NCI-H1105 treated with DMSO at 0.1 percent for 48 hours (cell line): ENCODE measurements around the gene C22orf31.

Experiments
- DNase-seq: peaks from one replicate; lab custom pipeline; 2025; lab: John Stamatoyannopoulos, UW

C22orf31 gene

DNA sequence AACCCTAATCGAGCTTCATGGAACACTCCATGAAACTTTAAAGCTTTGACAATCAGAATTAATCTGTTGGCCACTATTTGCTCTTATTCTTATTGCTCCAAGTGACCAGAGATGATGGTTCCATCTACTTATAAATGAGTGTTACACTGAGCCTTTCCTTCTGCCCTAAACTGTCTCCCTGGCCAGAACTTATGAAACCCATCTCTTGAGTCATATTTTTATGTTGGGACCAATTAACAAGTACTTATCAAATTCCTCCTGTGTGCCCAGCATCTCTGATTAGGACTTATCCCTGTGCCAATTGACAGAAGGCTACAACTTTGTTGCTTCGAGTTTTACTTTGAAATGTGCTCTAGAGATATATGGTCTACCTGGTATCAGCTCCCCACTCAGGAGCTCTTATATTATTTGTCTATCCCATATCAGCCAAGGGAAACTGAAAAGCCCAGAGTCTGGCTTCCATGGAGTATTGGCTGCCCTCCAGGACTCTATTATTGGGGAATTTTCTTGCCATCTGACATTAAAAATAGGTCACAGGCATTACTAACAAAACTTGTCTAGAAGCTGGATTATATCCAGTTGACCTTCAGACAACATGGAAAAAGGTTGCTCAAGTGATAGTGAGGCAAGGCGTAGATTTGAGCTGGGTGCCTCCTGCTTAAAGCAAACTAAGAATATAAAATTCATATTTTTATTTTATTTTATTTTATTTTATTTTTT lies 20.0 kb upstream of the C22orf31 start:
- DNase-seq = peak; percentile 56

- DNase-seq = peak; percentile 78
These were observed 18.7 kb upstream of the C22orf31 start for GRCh38 chr22:29080106-29080975.

- DNase-seq = peak; percentile 95
These were observed 17.7 kb upstream of the C22orf31 start for GRCh38 chr22:29079218-29079901.

DNA sequence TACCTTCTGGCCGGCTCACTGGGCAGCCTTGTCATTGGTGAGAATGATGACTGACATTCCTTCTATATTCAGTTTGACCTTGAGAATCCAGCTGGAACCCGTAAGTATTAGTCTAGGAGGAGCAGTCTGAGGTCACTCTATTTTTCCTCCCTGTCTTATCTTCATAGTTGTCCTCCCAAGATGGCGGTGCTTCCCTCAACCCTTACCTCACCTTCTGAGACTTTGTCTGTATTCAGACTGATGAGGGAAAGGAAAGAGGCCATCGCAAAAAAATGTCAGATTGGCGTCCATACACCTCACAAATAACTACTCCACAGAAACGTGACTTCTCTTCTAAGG lies 17.2 kb upstream of the C22orf31 start:
- DNase-seq = no peak

GRCh38 chr22:29078036-29078868 lies 16.6 kb upstream of the C22orf31 start:
- DNase-seq = peak; percentile 31

GRCh38 chr22:29074276-29074772 lies 12.7 kb upstream of the C22orf31 start:
- no peak for DNase-seq

DNA sequence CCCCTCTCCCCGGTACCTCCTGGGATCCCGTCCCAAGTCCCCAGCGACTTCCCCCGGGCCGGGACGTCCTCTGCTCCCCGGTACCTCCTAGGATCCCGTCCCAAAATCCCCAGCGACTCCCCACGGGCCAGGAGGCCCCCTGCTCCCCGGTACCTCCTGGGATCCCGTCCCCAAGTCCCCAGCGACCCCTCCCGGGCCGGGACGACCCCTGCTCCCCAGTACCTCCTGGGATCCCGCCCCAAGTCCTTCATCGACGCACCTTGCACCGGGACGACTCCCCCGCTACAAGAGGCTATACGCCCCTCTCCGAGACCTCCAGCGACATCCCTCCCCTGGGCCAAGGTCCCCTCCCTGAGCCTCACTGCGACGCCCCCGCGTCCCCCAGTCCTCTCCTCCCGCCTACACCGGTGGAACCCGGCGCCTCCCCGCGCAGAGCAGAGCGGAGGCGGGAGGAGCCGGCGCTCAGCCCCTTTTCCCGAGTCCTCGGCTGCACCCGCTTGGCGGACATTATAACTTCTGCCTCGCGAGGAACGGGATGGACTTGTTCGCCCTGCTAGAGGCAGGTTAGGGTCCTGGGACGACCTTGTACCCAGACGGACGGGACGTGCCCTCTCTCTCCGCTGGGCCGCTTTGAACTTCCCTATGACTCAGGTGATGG lies 12.1 kb upstream of the C22orf31 start:
- DNase-seq = no peak

DNA sequence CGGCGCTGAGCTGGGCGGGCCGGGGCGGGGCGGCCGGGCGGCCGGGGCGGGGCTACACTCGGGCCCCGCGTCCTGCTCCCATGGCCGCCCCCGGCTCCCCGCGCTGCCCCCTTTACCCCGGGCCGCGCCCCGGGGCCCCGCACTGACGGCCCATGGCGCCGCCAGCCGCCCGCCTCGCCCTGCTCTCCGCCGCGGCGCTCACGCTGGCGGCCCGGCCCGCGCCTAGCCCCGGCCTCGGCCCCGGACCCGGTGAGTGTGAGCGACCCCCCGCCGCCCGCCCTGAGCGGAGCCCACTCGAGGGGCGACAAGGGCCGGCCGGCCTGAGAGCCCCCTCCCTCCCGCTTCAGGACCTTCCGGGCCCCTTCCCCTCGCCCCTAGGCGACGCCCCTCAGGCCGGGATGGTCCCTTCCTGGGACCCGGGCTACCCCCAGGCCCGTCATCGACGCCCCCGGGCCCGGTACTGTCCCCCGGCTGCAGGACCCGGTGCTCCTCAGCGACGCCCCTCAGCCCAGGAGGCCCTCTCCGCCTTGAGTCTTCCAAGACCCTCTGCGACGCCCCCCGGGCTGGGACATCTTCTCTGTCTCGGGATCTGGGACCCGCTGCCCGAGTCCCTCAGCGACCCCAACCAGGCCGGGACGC lies 11.5 kb upstream of the C22orf31 start, which contains the start of gene KREMEN1:
KREMEN1 (plus strand) TSS at position 57 of the 639 bp plus-strand sequence; CDS start at position 153, 96 bp downstream.
- DNase-seq = no peak

GRCh38 chr22:29072193-29072978 lies 10.8 kb upstream of the C22orf31 start:
- DNase-seq = peak; percentile 67

GRCh38 chr22:29071261-29072045 lies 9.8 kb upstream of the C22orf31 start:
- no peak for DNase-seq

DNA sequence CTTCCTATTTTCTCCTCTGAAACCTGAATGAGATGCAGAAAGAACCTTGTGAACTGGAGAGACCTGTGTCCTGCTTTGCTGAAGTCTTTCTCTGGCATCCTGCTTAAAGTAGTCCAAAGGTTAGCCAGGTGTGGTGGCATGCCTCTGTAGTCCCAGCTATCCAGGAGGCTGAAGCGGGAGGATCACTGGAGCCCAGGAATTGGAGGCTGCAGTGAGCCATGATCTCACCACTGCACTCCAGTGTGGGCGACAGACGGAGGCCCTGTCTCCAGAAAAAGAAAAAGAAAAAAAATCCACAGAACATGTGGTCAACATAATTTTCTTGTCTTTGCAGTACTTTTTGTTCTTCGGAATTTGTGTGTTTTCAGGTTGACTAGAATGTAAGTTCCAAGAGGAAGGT lies 8.9 kb upstream of the C22orf31 start:
- DNase-seq = no peak

- DNase-seq = no peak
These were observed 7.8 kb upstream of the C22orf31 start for GRCh38 chr22:29069463-29069862.

GRCh38 chr22:29065468-29066190 lies 4.0 kb upstream of the C22orf31 start:
- DNase-seq = no peak

- no peak for DNase-seq
These were observed 723 bp upstream of the C22orf31 start for GRCh38 chr22:29062286-29062821.

- DNase-seq = no peak
These were observed 700 bp downstream of the C22orf31 start for GRCh38 chr22:29060931-29061330.

- no peak for DNase-seq
These were observed 1.3 kb downstream of the C22orf31 start for GRCh38 chr22:29060251-29060869.

- DNase-seq = no peak
These were observed 5.2 kb downstream of the C22orf31 start for GRCh38 chr22:29056472-29056871.
